Measurements from ENCODE around the gene PABPN1. TPM values are rescaled to one million over a fixed set of nuclear protein-coding genes. Genes with fewer than 3 reads are reported as not detected.

Gene PABPN1
- total and polyA plus RNA-seq, 9 of the 15 experiments (the other 6 are each of a cell fraction or from before 2014, with no cell fraction given), result 32.6 to 388 (median 178) TPM

- TF ChIP-seq ZBTB7A (IDR thresholded peaks at IDR 0.05; ENCODE audit: borderline replicate concordance, control insufficient read depth, low read depth, low read length), result no peak
- TF ChIP-seq ZNF592 (IDR thresholded peaks at IDR 0.05), result no peak
- no peak for TF ChIP-seq ELF2 (CRISPR knock-in tag; IDR thresholded peaks at IDR 0.05)
- TF ChIP-seq ATF6 (CRISPR knock-in tag; IDR thresholded peaks at IDR 0.05), result no peak
These were observed 45.2 kb downstream of the PABPN1 start (continued) for GRCh38 chr14:23366426-23366921.

Measured in K562 (cell line).